HCEC 1CT (cell line): ENCODE measurements around the gene TBPL1.

Experiments
- DNase-seq: peaks from one replicate; pipeline ENCODE4 v3.0.0-alpha.2; 2017

TBPL1 gene

GRCh38 chr6:134007077-134007476 is 54.1 kb downstream of the TBPL1 start:
- DNase-seq: no peak

GRCh38 chr6:134009876-134010275 is 56.9 kb downstream of the TBPL1 start:
- no peak for DNase-seq

- DNase-seq: no peak
Observed at GRCh38 chr6:134010400-134010799, 57.4 kb downstream of the TBPL1 start.

- no peak for DNase-seq
Observed at GRCh38 chr6:134010974-134011373, 58.0 kb downstream of the TBPL1 start.

- no peak for DNase-seq
Observed at GRCh38 chr6:134014588-134015137, 61.6 kb downstream of the TBPL1 start.

- DNase-seq: no peak
Observed at GRCh38 chr6:134015719-134016557, 62.9 kb downstream of the TBPL1 start.

GRCh38 chr6:134016558-134016814 is 63.5 kb downstream of the TBPL1 start:
- DNase-seq: no peak

- no peak for DNase-seq
Observed at GRCh38 chr6:134020071-134020470, 67.0 kb downstream of the TBPL1 start.

GRCh38 chr6:134020543-134020942 is 67.5 kb downstream of the TBPL1 start:
- no peak for DNase-seq

GRCh38 chr6:134020968-134021367 is 67.9 kb downstream of the TBPL1 start:
- no peak for DNase-seq

- no peak for DNase-seq
Observed at GRCh38 chr6:134021396-134022122, 68.5 kb downstream of the TBPL1 start.

GRCh38 chr6:134022650-134023049 is 69.6 kb downstream of the TBPL1 start:
- DNase-seq: no peak

GRCh38 chr6:134026597-134026996 is 73.6 kb downstream of the TBPL1 start:
- DNase-seq: peak; percentile 25

- no peak for DNase-seq
Observed at GRCh38 chr6:134028438-134028837, 75.4 kb downstream of the TBPL1 start.

- no peak for DNase-seq
Observed at GRCh38 chr6:134029495-134030455, 76.8 kb downstream of the TBPL1 start.

GRCh38 chr6:134031696-134032255 is 78.8 kb downstream of the TBPL1 start:
- peak; percentile 26 for DNase-seq

- no peak for DNase-seq
Observed at GRCh38 chr6:134034478-134034877, 81.5 kb downstream of the TBPL1 start.

- DNase-seq: no peak
Observed at GRCh38 chr6:134034961-134035822, 82.2 kb downstream of the TBPL1 start.

- DNase-seq: no peak
Observed at GRCh38 chr6:134035823-134036296, 82.8 kb downstream of the TBPL1 start.

GRCh38 chr6:134039116-134039515 is 86.1 kb downstream of the TBPL1 start:
- no peak for DNase-seq
